GM12892 (cell line): ENCODE measurements around the gene JAK1.

Experiments used
- POLR2A ChIP-seq: IDR thresholded peaks from 2 replicates; pipeline ENCODE4 v1.6.1; 2011; ENCODE audit warnings: low read depth, low read length, control low read depth
- POLR2AphosphoS5 ChIP-seq: IDR thresholded peaks from 2 replicates; pipeline ENCODE4 v1.6.1; 2011; ENCODE audit warnings: low read depth, low read length, control low read depth

- TF ChIP-seq POLR2A (no peak), POLR2AphosphoS5 (no peak)
Observed at GRCh38 chr1:64917907-64918306, 48.4 kb downstream of the JAK1 start.
